ENCODE measurements around the gene PSMC5. TPM values are rescaled to one million over a fixed set of nuclear protein-coding genes. Genes with fewer than 3 reads are reported as not detected.

Gene PSMC5
- total RNA-seq, 1 donor from 2014 or later = 49.6 TPM

GRCh38 chr17:63828936-63829335 lies 1.7 kb downstream of the PSMC5 start:
- Histone ChIP-seq H3K4me3 (peak overlapping the region; percentile 78), H3K79me2 (ENCODE audit: low read depth) (peaks cover 43% of the 10 kb centered on the region)
- peak overlapping the region; percentile 71 for H3K4me3 Mint-ChIP-seq

DNA sequence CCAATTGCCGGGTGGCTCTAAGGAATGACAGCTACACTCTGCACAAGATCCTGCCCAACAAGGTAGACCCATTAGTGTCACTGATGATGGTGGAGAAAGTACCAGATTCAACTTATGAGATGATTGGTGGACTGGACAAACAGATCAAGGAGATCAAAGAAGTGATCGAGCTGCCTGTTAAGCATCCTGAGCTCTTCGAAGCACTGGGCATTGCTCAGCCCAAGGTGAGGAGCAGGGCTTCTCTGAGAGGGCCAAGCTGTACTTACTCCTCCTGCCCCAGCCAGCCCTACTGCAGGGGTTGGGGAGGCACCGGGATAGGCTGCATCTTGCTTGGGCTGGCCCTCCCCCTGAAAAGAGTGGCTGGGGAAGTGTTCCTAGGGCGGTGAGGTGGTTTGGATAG lies 3.0 kb downstream of the PSMC5 start:
- Histone ChIP-seq H3K9ac (no peak overlapping the region), H3K36me3 (peaks cover 5% of the 10 kb centered on the region), H3K4me2 (no peak overlapping the region), H4K20me1 (ENCODE audit: low read depth) (peaks cover 3% of the 10 kb centered on the region), H3K27me3 (no peaks in the 10 kb centered on the region), H3K27ac (no peak overlapping the region), H2AFZ (replicated peaks) (no peak overlapping the region), H3K4me1 (peaks cover 11% of the 10 kb centered on the region), H3K9me3 (ENCODE audit: low read depth) (no peaks in the 10 kb centered on the region), H3K79me2 (ENCODE audit: low read depth) (peaks cover 38% of the 10 kb centered on the region), H3K4me3 (no peak overlapping the region), H3F3A (ENCODE audit: low read depth) (peaks cover 21% of the 10 kb centered on the region)
- peaks cover 23% of the 10 kb centered on the region for H3K4me1 Mint-ChIP-seq
- TF ChIP-seq, protein P1, sequence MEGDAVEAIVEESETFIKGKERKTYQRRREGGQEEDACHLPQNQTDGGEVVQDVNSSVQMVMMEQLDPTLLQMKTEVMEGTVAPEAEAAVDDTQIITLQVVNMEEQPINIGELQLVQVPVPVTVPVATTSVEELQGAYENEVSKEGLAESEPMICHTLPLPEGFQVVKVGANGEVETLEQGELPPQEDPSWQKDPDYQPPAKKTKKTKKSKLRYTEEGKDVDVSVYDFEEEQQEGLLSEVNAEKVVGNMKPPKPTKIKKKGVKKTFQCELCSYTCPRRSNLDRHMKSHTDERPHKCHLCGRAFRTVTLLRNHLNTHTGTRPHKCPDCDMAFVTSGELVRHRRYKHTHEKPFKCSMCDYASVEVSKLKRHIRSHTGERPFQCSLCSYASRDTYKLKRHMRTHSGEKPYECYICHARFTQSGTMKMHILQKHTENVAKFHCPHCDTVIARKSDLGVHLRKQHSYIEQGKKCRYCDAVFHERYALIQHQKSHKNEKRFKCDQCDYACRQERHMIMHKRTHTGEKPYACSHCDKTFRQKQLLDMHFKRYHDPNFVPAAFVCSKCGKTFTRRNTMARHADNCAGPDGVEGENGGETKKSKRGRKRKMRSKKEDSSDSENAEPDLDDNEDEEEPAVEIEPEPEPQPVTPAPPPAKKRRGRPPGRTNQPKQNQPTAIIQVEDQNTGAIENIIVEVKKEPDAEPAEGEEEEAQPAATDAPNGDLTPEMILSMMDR (IDR thresholded peaks at IDR 0.05) = no peak
- TF ChIP-seq EZH2phosphoT487 (IDR thresholded peaks at IDR 0.05) (no peak), EZH2 (IDR thresholded peaks at IDR 0.05) (no peak)
- no peaks in the 10 kb centered on the region for H3K9me3 Mint-ChIP-seq
- peaks cover 11% of the 10 kb centered on the region for H3K27me3 Mint-ChIP-seq (ENCODE audit: insufficient read depth, low read depth)
- DNase-seq (ENCODE audit: low spot score) = no peak
- H3K4me3 Mint-ChIP-seq = no peak overlapping the region
- peaks cover 32% of the 10 kb centered on the region for H3K36me3 Mint-ChIP-seq
- H3K27ac Mint-ChIP-seq = no peak overlapping the region

More at GRCh38 chr17:63828936-63829335, 1.7 kb downstream of the PSMC5 start:
- peaks cover 41% of the 10 kb centered on the region for H3K36me3 Mint-ChIP-seq
- H4K20me1 ChIP-seq (ENCODE audit: low read depth) = no peaks in the 10 kb centered on the region
- no peaks in the 10 kb centered on the region for H3K9me3 Mint-ChIP-seq
- H3K27ac Mint-ChIP-seq = no peak overlapping the region
- no peak overlapping the region for H2AFZ ChIP-seq (replicated peaks)
- peaks cover 11% of the 10 kb centered on the region for H3K27me3 Mint-ChIP-seq (ENCODE audit: insufficient read depth, low read depth)
- H3F3A ChIP-seq (ENCODE audit: low read depth) = peaks cover 11% of the 10 kb centered on the region
- peak overlapping the region; percentile 96 for H3K4me2 ChIP-seq
- H3K36me3 ChIP-seq = peaks cover 5% of the 10 kb centered on the region
- H3K9ac ChIP-seq = no peak overlapping the region
- peaks cover 11% of the 10 kb centered on the region for H3K4me1 ChIP-seq
- no peaks in the 10 kb centered on the region for H3K9me3 ChIP-seq (ENCODE audit: low read depth)
- DNase-seq (ENCODE audit: low spot score) = no peak
- TF ChIP-seq EZH2 (IDR thresholded peaks at IDR 0.05) = no peak
- TF ChIP-seq EZH2phosphoT487 (IDR thresholded peaks at IDR 0.05) = no peak
- TF ChIP-seq, protein P1 (IDR thresholded peaks at IDR 0.05) = no peak
- H3K27ac ChIP-seq = no peak overlapping the region
- no peaks in the 10 kb centered on the region for H3K27me3 ChIP-seq
- peaks cover 22% of the 10 kb centered on the region for H3K4me1 Mint-ChIP-seq

GRCh38 chr17:63830904-63831491 lies 3.8 kb downstream of the PSMC5 start:
- Histone ChIP-seq H3K79me2 (ENCODE audit: low read depth) (peaks cover 31% of the 10 kb centered on the region), H3K4me3 (no peak overlapping the region), H3K4me1 (peaks cover 7% of the 10 kb centered on the region), H3K36me3 (peaks cover 5% of the 10 kb centered on the region), H3K27me3 (no peaks in the 10 kb centered on the region), H3K4me2 (no peak overlapping the region), H3K27ac (no peak overlapping the region), H4K20me1 (ENCODE audit: low read depth) (peaks cover 3% of the 10 kb centered on the region), H3K9ac (no peak overlapping the region), H2AFZ (replicated peaks) (no peak overlapping the region), H3F3A (ENCODE audit: low read depth) (peaks cover 22% of the 10 kb centered on the region), H3K9me3 (ENCODE audit: low read depth) (no peaks in the 10 kb centered on the region)
- Mint-ChIP-seq H3K27ac (no peak overlapping the region), H3K4me1 (peaks cover 20% of the 10 kb centered on the region), H3K36me3 (peaks cover 31% of the 10 kb centered on the region), H3K4me3 (no peak overlapping the region), H3K9me3 (no peaks in the 10 kb centered on the region), H3K27me3 (ENCODE audit: insufficient read depth, low read depth) (peaks cover 11% of the 10 kb centered on the region)
- TF ChIP-seq EZH2phosphoT487 (IDR thresholded peaks at IDR 0.05) (no peak), EZH2 (IDR thresholded peaks at IDR 0.05) (no peak)
- TF ChIP-seq, protein P1 (IDR thresholded peaks at IDR 0.05) = no peak
- DNase-seq (ENCODE audit: low spot score) = no peak
